Measurements from ENCODE around the gene LASP1NB.

LASP1NB gene

DNA sequence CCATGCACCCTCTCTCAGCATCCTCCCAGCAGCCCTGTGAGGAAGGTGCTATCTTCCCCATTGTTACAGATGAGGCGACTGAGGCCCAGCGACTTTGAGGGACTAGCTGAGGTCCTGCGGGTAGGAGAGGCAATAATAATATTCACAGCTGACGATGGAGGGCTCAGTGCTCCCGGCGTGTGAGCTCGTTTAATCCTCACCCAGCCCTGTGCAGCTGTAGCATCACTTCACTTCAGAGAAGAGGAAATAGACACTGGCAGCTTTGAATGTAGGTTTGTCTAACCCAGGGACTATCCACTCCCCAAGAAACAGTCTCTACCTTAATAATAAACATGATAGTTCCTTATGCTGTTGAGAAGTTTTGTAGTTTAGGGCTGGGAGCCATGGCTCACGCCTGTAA, 34.0 kb upstream of the LASP1NB start:
- no peak for DNase-seq
- Histone ChIP-seq H3K9me3 (no peaks in the 10 kb centered on the region), H3K36me3 (peaks cover 3 to 35% (median 10%) of the 10 kb centered on the region in 4 donors), H3K4me3 (no peak overlapping the region), H3K27me3 (no peaks in the 10 kb centered on the region), H3K4me1 (peaks cover 0 to 43% (median 19%) of the 10 kb centered on the region in 4 donors), H3K27ac (no peak overlapping the region)
- intact Hi-C loops (cut with DNase I), result no loop called here
- no peak for ATAC-seq
- TF ChIP-seq, protein P1, sequence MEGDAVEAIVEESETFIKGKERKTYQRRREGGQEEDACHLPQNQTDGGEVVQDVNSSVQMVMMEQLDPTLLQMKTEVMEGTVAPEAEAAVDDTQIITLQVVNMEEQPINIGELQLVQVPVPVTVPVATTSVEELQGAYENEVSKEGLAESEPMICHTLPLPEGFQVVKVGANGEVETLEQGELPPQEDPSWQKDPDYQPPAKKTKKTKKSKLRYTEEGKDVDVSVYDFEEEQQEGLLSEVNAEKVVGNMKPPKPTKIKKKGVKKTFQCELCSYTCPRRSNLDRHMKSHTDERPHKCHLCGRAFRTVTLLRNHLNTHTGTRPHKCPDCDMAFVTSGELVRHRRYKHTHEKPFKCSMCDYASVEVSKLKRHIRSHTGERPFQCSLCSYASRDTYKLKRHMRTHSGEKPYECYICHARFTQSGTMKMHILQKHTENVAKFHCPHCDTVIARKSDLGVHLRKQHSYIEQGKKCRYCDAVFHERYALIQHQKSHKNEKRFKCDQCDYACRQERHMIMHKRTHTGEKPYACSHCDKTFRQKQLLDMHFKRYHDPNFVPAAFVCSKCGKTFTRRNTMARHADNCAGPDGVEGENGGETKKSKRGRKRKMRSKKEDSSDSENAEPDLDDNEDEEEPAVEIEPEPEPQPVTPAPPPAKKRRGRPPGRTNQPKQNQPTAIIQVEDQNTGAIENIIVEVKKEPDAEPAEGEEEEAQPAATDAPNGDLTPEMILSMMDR (IDR thresholded peaks at IDR 0.05), result no peak
- TF ChIP-seq POLR2A (IDR thresholded peaks at IDR 0.05), result no peak
- WGBS (ENCODE audit: insufficient coverage, low coverage, low lambda C conversion rate, missing lambda C conversion rate), result 46% methylated on average over 2 of the region's 8 CpGs

DNA sequence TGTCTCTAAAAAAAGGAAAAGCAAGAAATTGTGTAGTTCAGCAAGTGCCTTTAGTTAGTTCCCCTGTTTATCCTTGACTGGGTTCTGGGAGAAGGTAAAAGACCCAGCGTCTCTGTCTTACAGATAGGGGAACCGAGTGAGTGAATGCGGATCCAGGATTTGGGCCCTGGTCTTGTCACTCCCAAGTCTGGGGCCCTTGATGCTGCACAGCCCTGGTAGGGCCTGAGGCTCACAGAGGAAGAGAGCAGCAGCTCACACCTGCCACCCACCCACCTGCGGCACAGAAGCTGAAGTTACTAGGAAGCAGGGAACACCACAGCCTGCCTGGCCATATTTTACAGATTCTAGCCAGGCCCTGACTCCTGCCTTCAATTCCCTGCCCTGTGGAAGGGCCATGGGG, 33.3 kb upstream of the LASP1NB start:
- H3K9me3 ChIP-seq, result no peaks in the 10 kb centered on the region
- ATAC-seq (no peak), DNase-seq (no peak)
- TF ChIP-seq POLR2A (IDR thresholded peaks at IDR 0.05), result no peak
- TF ChIP-seq, protein P1 (IDR thresholded peaks at IDR 0.05), result no peak
- H3K4me3 ChIP-seq, result no peak overlapping the region
- WGBS (ENCODE audit: insufficient coverage, low coverage, low lambda C conversion rate, missing lambda C conversion rate), result 57% methylated on average over 3 of the region's 4 CpGs
- H3K36me3 ChIP-seq, result peaks cover 3 to 30% (median 10%) of the 10 kb centered on the region in 4 donors
- no peaks in the 10 kb centered on the region for H3K27me3 ChIP-seq
- intact Hi-C loops (cut with DNase I), result no loop called here
- peaks cover 0 to 49% (median 22%) of the 10 kb centered on the region in 4 donors for H3K4me1 ChIP-seq
- H3K27ac ChIP-seq, result no peak overlapping the region

DNA sequence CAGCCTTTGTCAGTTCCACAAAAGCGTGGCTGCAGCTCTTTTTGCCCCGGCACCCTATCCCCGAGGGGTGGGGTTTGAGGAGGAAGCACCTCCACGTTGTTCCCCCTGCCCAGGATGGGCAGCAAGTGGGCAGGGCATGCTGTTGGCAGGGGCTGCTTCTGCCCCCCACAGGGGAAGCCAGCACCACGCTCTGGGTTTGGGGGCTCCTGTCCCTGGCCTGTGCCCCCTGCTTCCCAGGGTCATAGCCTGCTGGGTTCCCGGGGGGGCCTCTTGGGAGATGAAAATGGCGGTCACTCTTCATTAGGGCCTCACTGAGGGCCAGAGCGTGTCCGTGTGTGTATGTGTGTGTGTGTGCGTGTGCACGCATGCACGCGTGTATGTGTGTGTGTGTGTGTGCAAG, 32.8 kb upstream of the LASP1NB start:
- H3K9me3 ChIP-seq, result no peaks in the 10 kb centered on the region
- ATAC-seq, result no peak
- no peak overlapping the region for H3K4me3 ChIP-seq
- H3K4me1 ChIP-seq, result peaks cover 0 to 50% (median 25%) of the 10 kb centered on the region in 4 donors
- no peaks in the 10 kb centered on the region for H3K27me3 ChIP-seq
- no peak overlapping the region for H3K27ac ChIP-seq
- intact Hi-C loops (cut with DNase I), result no loop called here
- TF ChIP-seq, protein P1 (IDR thresholded peaks at IDR 0.05), result no peak
- TF ChIP-seq POLR2A (IDR thresholded peaks at IDR 0.05), result no peak
- DNase-seq, result no peak
- 89% methylated on average over 6 of the region's 13 CpGs for WGBS (ENCODE audit: insufficient coverage, low coverage, low lambda C conversion rate, missing lambda C conversion rate)
- peaks cover 3 to 30% (median 10%) of the 10 kb centered on the region in 4 donors for H3K36me3 ChIP-seq

DNA sequence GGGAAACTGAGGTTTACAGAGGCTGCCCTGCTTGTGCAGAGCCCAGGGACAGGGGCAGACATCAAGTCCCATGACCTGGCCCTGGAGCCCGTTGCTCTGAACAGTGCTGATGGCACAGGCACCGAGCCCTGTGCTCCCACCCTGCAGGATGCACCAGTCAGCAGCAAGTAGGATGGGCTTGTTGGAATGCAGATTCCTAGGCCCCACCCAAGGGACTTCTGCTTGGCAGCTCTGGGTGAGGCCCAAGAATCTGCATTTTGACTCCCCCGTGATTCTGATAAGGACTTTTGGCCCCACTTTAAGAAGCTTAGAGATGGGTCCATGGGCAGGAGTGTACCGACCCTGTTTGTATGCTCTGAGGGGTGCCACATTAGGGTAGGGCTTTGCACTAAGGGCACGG, 32.3 kb upstream of the LASP1NB start:
- ATAC-seq (no peak), DNase-seq (no peak)
- peaks cover 3 to 30% (median 10%) of the 10 kb centered on the region in 4 donors for H3K36me3 ChIP-seq
- intact Hi-C loops (cut with DNase I), result no loop called here
- WGBS (ENCODE audit: insufficient coverage, low coverage, low lambda C conversion rate, missing lambda C conversion rate), result 50% methylated on average over 2 of the region's 5 CpGs
- H3K4me3 ChIP-seq, result no peak overlapping the region
- no peaks in the 10 kb centered on the region for H3K9me3 ChIP-seq
- peaks cover 0 to 50% (median 28%) of the 10 kb centered on the region in 4 donors for H3K4me1 ChIP-seq
- no peak for TF ChIP-seq POLR2A (IDR thresholded peaks at IDR 0.05)
- TF ChIP-seq, protein P1 (IDR thresholded peaks at IDR 0.05), result no peak
- no peaks in the 10 kb centered on the region for H3K27me3 ChIP-seq
- H3K27ac ChIP-seq, result peak overlapping the region in 1 of 3 donors; percentile 2

DNA sequence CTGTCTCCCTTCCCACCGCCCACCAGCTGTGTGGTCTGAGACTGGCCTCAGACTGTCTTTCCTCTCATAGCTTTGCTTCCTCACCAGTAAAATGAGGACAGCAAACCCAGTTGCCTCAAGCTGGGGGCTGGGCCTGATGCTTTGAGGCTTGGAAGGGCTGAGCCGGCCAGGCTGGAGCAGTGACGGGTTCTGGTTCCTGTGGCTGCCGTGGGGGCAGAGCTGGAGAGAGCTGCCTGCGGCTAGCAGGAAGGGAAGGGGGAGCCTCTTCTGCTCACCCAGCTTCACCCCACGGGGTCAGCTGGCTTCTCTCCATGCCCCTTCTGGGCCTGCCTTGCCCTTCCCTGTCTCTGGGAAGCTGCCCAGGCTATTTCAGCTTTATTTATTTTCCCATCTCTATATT, 31.8 kb upstream of the LASP1NB start:
- intact Hi-C loops (cut with DNase I), result no loop called here
- WGBS (ENCODE audit: insufficient coverage, low coverage, low lambda C conversion rate, missing lambda C conversion rate), result 0% methylated on average over 5 of the region's 6 CpGs
- Histone ChIP-seq H3K4me1 (peaks cover 0 to 50% (median 31%) of the 10 kb centered on the region in 4 donors), H3K36me3 (peaks cover 3 to 29% (median 8%) of the 10 kb centered on the region in 4 donors), H3K27me3 (no peaks in the 10 kb centered on the region), H3K27ac (peak overlapping the region; percentile 9 to 31 (median 10)), H3K4me3 (no peak overlapping the region), H3K9me3 (no peaks in the 10 kb centered on the region)
- TF ChIP-seq POLR2A (IDR thresholded peaks at IDR 0.05), result no peak
- TF ChIP-seq, protein P1 (IDR thresholded peaks at IDR 0.05), result no peak
- DNase-seq (peak in 1 of 3 donors; percentile 81), ATAC-seq (peak; percentile 19 to 61 (median 34))

Measured in right lobe of liver (tissue), 6 donors.